Choroid plexus epithelial cell (primary cell): ENCODE measurements around the gene EP300.

Experiments
- DNase-seq: peaks from one replicate; pipeline ENCODE4 v3.0.0-alpha.2; 2010; ENCODE audit warnings: low read depth
- H3K4me3 ChIP-seq: 2 replicates; pipeline ENCODE4 v1.5.1; 2011; ENCODE audit warnings: low read depth, mild to moderate bottlenecking, control low read depth, low read length, moderate library complexity
- TF ChIP-seq, protein P1 (sequence below): conservative IDR thresholded peaks from 2 replicates; pipeline ENCODE4 v1.5.1; 2011; ENCODE audit warnings: low read depth, mild to moderate bottlenecking, control low read depth, inconsistent platforms, low read length, moderate library complexity

Gene EP300

GRCh38 chr22:41201141-41201540 is 108.7 kb downstream of the EP300 start:
- no peak for DNase-seq
- no peak overlapping the region for H3K4me3 ChIP-seq
- TF ChIP-seq, protein P1, sequence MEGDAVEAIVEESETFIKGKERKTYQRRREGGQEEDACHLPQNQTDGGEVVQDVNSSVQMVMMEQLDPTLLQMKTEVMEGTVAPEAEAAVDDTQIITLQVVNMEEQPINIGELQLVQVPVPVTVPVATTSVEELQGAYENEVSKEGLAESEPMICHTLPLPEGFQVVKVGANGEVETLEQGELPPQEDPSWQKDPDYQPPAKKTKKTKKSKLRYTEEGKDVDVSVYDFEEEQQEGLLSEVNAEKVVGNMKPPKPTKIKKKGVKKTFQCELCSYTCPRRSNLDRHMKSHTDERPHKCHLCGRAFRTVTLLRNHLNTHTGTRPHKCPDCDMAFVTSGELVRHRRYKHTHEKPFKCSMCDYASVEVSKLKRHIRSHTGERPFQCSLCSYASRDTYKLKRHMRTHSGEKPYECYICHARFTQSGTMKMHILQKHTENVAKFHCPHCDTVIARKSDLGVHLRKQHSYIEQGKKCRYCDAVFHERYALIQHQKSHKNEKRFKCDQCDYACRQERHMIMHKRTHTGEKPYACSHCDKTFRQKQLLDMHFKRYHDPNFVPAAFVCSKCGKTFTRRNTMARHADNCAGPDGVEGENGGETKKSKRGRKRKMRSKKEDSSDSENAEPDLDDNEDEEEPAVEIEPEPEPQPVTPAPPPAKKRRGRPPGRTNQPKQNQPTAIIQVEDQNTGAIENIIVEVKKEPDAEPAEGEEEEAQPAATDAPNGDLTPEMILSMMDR, result no peak

DNA sequence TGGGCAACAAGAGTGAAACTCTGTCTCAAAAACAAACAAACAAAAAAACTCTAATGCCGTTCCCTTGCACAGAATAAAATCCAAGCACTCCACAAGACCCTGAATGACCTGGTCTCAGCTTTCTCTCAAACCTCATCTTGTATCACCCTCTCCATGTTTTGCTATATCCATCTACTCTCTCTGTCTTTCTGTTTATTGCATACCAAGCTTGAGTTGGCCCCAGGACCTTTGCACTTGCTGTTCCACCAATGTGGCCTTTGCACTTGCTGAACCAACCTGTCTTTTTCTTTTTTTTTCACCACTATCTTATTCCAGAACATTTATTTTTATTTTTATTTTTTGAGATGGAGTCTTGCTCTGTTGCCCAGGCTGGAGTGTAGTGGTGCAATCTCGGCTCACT is 110.7 kb downstream of the EP300 start:
- TF ChIP-seq, protein P1, result no peak
- no peak overlapping the region for H3K4me3 ChIP-seq
- DNase-seq, result no peak

- TF ChIP-seq, protein P1, result no peak
- no peak for DNase-seq
- H3K4me3 ChIP-seq, result no peak overlapping the region
Measured at GRCh38 chr22:41204066-41204465, 111.7 kb downstream of the EP300 start.

DNA sequence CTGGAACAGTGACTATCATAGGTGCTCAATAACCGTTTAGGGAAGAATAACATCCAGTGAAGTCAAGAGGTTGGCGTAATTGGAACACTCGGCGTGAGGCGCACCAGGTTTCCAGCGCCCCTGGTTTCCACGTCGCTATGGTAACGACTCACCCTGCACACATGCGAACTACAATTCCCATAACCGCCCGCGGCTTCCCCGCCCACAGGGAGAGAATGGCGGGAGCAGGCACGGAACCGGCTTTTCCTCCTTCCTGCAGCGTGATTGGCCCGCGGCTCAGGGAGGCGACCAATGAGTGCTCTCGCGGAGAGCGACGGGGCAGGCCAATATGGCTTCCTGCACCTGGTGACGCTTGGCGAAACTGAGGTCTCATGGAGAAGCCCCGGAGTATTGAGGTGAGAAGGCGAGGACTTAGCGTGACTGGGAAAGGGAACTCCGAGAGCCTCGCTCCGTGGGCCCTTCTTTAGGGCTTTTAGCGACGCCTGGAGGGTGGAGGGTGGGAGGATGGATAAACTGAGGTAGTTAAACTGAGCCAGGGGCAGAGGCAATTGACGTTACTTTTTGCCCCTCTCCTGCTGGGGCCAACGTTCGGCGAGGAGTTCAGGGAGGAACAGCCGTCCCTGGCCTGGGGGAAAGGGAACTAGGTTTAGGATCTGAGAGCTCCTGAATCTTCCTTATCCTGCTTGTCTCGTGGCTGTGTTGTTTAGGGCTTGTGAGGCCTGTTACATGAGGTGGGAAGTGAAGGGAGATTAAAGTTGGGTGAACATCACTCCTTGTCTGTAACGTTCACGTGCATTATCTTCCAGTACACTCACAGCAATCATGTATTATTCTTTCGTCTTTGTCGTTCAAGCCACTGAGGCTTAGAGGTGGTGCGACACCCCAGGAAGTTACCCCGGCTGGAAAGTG is 112.9 kb downstream of the EP300 start, which contains the start of gene L3MBTL2:
Gene L3MBTL2, plus strand, starts transcription at position 321 of the 909 bp plus-strand sequence. Its CDS starts 51 bp downstream, at position 372.
- DNase-seq, result peak; percentile 97
- H3K4me3 ChIP-seq, result peak within 1 kb of the TSS; percentile 93
- TF ChIP-seq, protein P1, result no peak

- TF ChIP-seq, protein P1, result no peak
- H3K4me3 ChIP-seq, result no peak overlapping the region
Measured at GRCh38 chr22:41206719-41207118, 114.3 kb downstream of the EP300 start.

DNA sequence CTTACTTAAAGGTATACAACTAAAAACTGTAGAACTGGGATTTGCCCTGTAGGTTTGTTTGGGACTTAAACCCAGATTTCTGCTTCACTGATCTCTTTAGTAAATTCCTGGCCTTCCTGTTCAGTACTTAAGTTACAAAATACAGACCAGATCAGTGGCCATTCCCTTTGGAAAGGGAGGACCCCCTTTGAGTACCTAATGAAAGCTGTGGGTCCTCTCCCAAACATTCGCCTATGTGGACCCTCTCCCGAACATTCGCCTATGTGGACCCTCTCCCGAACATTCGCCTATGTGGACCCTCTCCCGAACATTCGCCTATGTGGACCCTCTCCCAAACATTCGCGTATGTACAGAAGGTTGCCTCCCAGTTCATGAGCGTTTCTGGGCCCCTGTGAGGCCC is 123.0 kb downstream of the EP300 start:
- DNase-seq, result no peak

More at GRCh38 chr22:41206719-41207118, 114.3 kb downstream of the EP300 start:
- no peak for DNase-seq

More for the DNA sequence above, 123.0 kb downstream of the EP300 start:
- no peak overlapping the region for H3K4me3 ChIP-seq
- TF ChIP-seq, protein P1, result no peak
